Mesendoderm (in vitro differentiated cells): Measurements from ENCODE around the gene RER1. TPM values are rescaled to one million over a fixed set of nuclear protein-coding genes. Genes with fewer than 3 reads are reported as not detected.

ENCODE experiments used
- DNase-seq: peaks from one replicate; pipeline ENCODE4 v3.0.0; 2013
- H2AK5ac ChIP-seq: 2 replicates; pipeline ENCODE4 v1.6.1; 2013; ENCODE audit warnings: low read length, inconsistent platforms
- H2BK120ac ChIP-seq: 2 replicates; pipeline ENCODE4 v1.6.1; 2013; ENCODE audit warnings: low read depth, mild to moderate bottlenecking, low read length, moderate library complexity, mixed read lengths
- H2BK15ac ChIP-seq: replicated peaks from 2 replicates; pipeline ENCODE4 v1.6.1; 2013; ENCODE audit warnings: low read depth, mild to moderate bottlenecking, moderate library complexity
- H2BK5ac ChIP-seq: 2 replicates; pipeline ENCODE4 v1.6.1; 2013; ENCODE audit warnings: low read length, inconsistent platforms
- H3K18ac ChIP-seq: 2 replicates; pipeline ENCODE4 v1.6.1; 2013; ENCODE audit warnings: mild to moderate bottlenecking, low read length, mixed read lengths
- H3K23ac ChIP-seq: one replicate; pipeline ENCODE4 v1.6.1; 2013; ENCODE audit warnings: low read length
- H3K27ac ChIP-seq: 2 replicates; pipeline ENCODE4 v1.5.1; 2013; ENCODE audit warnings: low read depth, mild to moderate bottlenecking, inconsistent platforms, low read length, moderate library complexity
- H3K27me3 ChIP-seq: 2 replicates; pipeline ENCODE4 v1.6.1; 2013; ENCODE audit warnings: low read length, control low read depth, mild to moderate bottlenecking, inconsistent platforms; ENCODE audit not compliant: insufficient read depth, poor library complexity
- H3K36me3 ChIP-seq: 2 replicates; pipeline ENCODE4 v1.6.1; 2013; ENCODE audit warnings: low read length, inconsistent platforms; ENCODE audit not compliant: control insufficient read depth, insufficient read depth
- H3K4ac ChIP-seq: one replicate; pipeline ENCODE4 v1.6.1; 2013; ENCODE audit warnings: low read depth, mild to moderate bottlenecking, low read length, moderate library complexity
- H3K4me1 ChIP-seq: 2 replicates; pipeline ENCODE4 v1.6.1; 2013; ENCODE audit warnings: low read depth, low read length, inconsistent platforms; ENCODE audit not compliant: control insufficient read depth
- H3K4me2 ChIP-seq: 2 replicates; pipeline ENCODE4 v1.6.1; 2013; ENCODE audit warnings: low read length
- H3K4me3 ChIP-seq: 2 replicates; pipeline ENCODE4 v1.5.1; 2013; ENCODE audit warnings: mild to moderate bottlenecking, low read length
- H3K56ac ChIP-seq: one replicate; pipeline ENCODE4 v1.6.1; 2013; ENCODE audit warnings: low read length
- H3K79me1 ChIP-seq: 2 replicates; pipeline ENCODE4 v1.6.1; 2013; ENCODE audit warnings: low read length, inconsistent platforms
- H3K79me2 ChIP-seq: 2 replicates; pipeline ENCODE4 v1.6.1; 2013; ENCODE audit warnings: mild to moderate bottlenecking, low read length; ENCODE audit not compliant: control insufficient read depth, insufficient read depth
- H3K9ac ChIP-seq: 2 replicates; pipeline ENCODE4 v1.6.1; 2013; ENCODE audit warnings: low read length, inconsistent platforms
- H4K5ac ChIP-seq: one replicate; pipeline ENCODE4 v1.6.1; 2013; ENCODE audit warnings: low read length
- H4K8ac ChIP-seq: one replicate; pipeline ENCODE4 v1.6.1; 2013; ENCODE audit warnings: low read depth, mild to moderate bottlenecking, control low read depth, low read length, moderate library complexity
- WGBS: extraction: QIAGEN DNeasy Blood & Tissue Kit; methylation state at CpG from one replicate; pipeline ENCODE4 v1.1.7; 2013; ENCODE audit warnings: low lambda C conversion rate, missing lambda C conversion rate; ENCODE audit not compliant: insufficient coverage; ENCODE audit errors: extremely low coverage; 5-methylcytosine and 5-hydroxymethylcytosine counted together
- polyA plus RNA-seq, 2 experiments: library from polyadenylated mRNA; stranded (reverse); fragments of 200-250 nt; gene quantifications; one replicate each; pipeline ENCODE4 v1.2.3, GENCODE V29; 2013

RER1 gene, protein sequence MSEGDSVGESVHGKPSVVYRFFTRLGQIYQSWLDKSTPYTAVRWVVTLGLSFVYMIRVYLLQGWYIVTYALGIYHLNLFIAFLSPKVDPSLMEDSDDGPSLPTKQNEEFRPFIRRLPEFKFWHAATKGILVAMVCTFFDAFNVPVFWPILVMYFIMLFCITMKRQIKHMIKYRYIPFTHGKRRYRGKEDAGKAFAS
- 78.4 TPM for polyA plus RNA-seq (2013, experiment 1 of 2)
- polyA plus RNA-seq (2013, experiment 2 of 2), result 82.3 TPM

DNA sequence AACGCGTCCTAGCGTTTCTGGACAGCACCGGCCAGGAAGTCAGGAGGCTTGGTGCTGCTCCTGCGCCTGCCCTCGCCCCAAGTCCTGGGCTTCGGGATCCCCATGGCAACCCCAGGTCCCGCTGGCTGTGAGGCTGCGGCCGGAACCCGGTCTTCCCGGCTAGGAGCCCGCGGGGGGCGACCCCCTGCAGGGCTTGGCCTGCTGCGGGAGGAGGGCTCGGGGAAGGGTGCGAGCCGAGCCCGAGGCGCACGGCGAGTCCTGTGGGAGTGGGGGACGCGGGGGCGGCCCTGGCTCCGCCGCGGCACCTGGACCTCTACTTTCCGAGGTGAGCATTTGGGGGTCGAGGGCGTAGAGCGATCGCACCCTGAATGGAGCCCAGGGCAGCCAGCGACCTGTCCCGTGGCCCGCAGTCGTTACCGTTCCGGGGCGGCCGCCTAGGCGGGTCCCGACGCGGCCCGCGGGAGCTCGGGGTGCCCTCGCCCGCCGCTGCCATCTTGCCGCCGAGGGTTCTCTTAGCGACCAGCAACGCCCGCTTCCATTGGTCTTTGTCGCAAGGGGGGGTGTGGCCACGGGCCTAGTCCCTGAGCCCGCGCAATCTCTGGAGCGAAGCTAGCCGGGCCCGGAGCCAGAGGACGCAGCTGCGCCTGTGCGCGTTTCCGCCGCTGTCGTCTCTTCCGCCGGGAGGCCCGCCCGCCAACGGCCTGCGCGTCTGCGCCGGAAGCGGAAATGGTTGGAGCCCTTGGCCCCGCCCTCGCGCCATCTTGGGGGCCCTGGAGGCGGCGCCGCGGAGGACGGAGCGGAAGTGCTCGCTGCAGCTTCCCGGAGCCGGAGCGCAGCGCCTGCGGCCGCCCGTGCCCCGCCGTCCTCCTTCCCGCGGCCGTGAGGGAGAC is at the start of gene RER1, which contains the start of gene MORN1:
TSS of gene RER1 (plus strand) at position 801 of the 890 bp plus-strand sequence. CDS start 3,950 bp downstream, outside the sequence.
TSS of gene MORN1 (minus strand) at position 514 of the 890 bp plus-strand sequence. CDS start at position 493, 21 bp downstream.
- Histone ChIP-seq H3K27me3 (no peaks in the 10 kb centered on the region), H2BK120ac (peak within 1 kb of the TSS; percentile 17), H3K56ac (peak within 1 kb of the TSS; percentile 97), H4K8ac (no peak within 1 kb of the TSS), H3K79me1 (peaks cover 38% of the 10 kb centered on the region), H3K4me2 (peak within 1 kb of the TSS; percentile 59), H3K27ac (peak within 1 kb of the TSS; percentile 58), H3K18ac (peak within 1 kb of the TSS; percentile 34), H3K9ac (peak within 1 kb of the TSS; percentile 94), H4K5ac (no peak within 1 kb of the TSS), H3K79me2 (peaks cover 28% of the 10 kb centered on the region), H2AK5ac (peak within 1 kb of the TSS; percentile 50), H3K4me3 (peak within 1 kb of the TSS; percentile 94), H3K4me1 (no peaks in the 10 kb centered on the region), H2BK15ac (no peak within 1 kb of the TSS), H3K23ac (no peak within 1 kb of the TSS), H3K4ac (peak within 1 kb of the TSS; percentile 89), H2BK5ac (no peak within 1 kb of the TSS), H3K36me3 (peaks cover 9% of the 10 kb centered on the region)
- no CpG with 5 or more reads among the region's 103 CpGs for WGBS
- DNase-seq, result peak; percentile 99

DNA sequence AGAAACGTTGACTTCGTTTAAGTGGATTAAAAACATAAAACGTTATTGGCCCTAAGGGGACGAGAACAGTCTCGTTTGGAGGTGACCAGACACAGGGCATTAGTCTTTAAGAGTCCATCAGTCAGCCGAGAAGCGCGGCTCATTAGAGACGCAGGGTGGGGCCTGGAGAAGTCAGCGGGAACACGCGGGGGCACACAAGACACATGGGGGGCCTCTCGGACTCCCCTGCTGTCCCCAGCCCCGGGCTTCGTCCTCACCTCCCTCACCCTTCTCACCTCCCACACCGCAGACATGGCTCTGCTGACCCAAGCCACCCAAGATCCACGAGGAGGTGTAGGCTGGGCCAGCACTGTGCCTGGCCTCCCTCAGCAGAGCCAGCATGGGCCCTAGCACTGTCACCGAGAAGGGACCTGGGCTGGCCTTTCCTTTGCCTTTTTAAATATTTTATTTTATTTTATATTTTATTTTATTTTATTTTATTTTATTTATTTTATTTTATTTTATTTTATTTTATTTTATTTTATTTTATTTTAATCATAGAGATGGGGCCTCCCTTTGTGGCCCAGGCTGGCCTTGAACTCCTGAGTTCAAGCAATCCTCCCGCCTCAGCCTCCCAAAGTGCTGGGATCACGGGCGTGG is 49.1 kb upstream of the RER1 start:
- Histone ChIP-seq H3K4me2 (no peak overlapping the region), H3K4ac (no peak overlapping the region), H2AK5ac (no peak overlapping the region), H3K4me1 (no peaks in the 10 kb centered on the region), H3K9ac (no peak overlapping the region), H2BK120ac (no peak overlapping the region), H3K79me2 (no peaks in the 10 kb centered on the region), H3K36me3 (no peaks in the 10 kb centered on the region), H4K8ac (no peak overlapping the region), H3K4me3 (no peak overlapping the region), H3K23ac (no peak overlapping the region), H3K18ac (no peak overlapping the region), H3K79me1 (no peaks in the 10 kb centered on the region), H4K5ac (no peak overlapping the region), H2BK5ac (no peak overlapping the region), H2BK15ac (no peak overlapping the region), H3K27ac (no peak overlapping the region), H3K56ac (no peak overlapping the region), H3K27me3 (no peaks in the 10 kb centered on the region)
- WGBS, result no CpG with 5 or more reads among the region's 21 CpGs
- DNase-seq, result no peak

- H3K56ac ChIP-seq, result no peak overlapping the region
- H2BK15ac ChIP-seq, result no peak overlapping the region
- no peaks in the 10 kb centered on the region for H3K79me2 ChIP-seq
- no peak overlapping the region for H4K8ac ChIP-seq
- H2BK5ac ChIP-seq, result no peak overlapping the region
- H3K79me1 ChIP-seq, result no peaks in the 10 kb centered on the region
- no peak overlapping the region for H3K4me3 ChIP-seq
- no peak for DNase-seq
- no peak overlapping the region for H3K9ac ChIP-seq
- H4K5ac ChIP-seq, result no peak overlapping the region
- no peak overlapping the region for H3K23ac ChIP-seq
- H3K4me1 ChIP-seq, result no peaks in the 10 kb centered on the region
- H3K27ac ChIP-seq, result no peak overlapping the region
- no peak overlapping the region for H2AK5ac ChIP-seq
- H3K27me3 ChIP-seq, result no peaks in the 10 kb centered on the region
- no peaks in the 10 kb centered on the region for H3K36me3 ChIP-seq
- H3K4ac ChIP-seq, result no peak overlapping the region
- no CpG with 5 or more reads among the region's 39 CpGs for WGBS
- H3K18ac ChIP-seq, result no peak overlapping the region
- H2BK120ac ChIP-seq, result no peak overlapping the region
- H3K4me2 ChIP-seq, result no peak overlapping the region
These were observed 48.4 kb upstream of the RER1 start for GRCh38 chr1:2343023-2343935.

GRCh38 chr1:2344121-2344681 is 47.4 kb upstream of the RER1 start:
- no peaks in the 10 kb centered on the region for H3K27me3 ChIP-seq
- no peak overlapping the region for H3K4me3 ChIP-seq
- H3K4me2 ChIP-seq, result no peak overlapping the region
- no CpG with 5 or more reads among the region's 24 CpGs for WGBS
- no peaks in the 10 kb centered on the region for H3K4me1 ChIP-seq
- H4K8ac ChIP-seq, result no peak overlapping the region
- H2AK5ac ChIP-seq, result no peak overlapping the region
- no peak overlapping the region for H2BK15ac ChIP-seq
- H3K56ac ChIP-seq, result no peak overlapping the region
- no peaks in the 10 kb centered on the region for H3K36me3 ChIP-seq
- no peak overlapping the region for H2BK120ac ChIP-seq
- H3K79me1 ChIP-seq, result no peaks in the 10 kb centered on the region
- H3K4ac ChIP-seq, result no peak overlapping the region
- no peak overlapping the region for H2BK5ac ChIP-seq
- H3K27ac ChIP-seq, result no peak overlapping the region
- H3K23ac ChIP-seq, result no peak overlapping the region
- no peak overlapping the region for H3K9ac ChIP-seq
- no peak overlapping the region for H3K18ac ChIP-seq
- no peak for DNase-seq
- H4K5ac ChIP-seq, result no peak overlapping the region
- H3K79me2 ChIP-seq, result no peaks in the 10 kb centered on the region

DNA sequence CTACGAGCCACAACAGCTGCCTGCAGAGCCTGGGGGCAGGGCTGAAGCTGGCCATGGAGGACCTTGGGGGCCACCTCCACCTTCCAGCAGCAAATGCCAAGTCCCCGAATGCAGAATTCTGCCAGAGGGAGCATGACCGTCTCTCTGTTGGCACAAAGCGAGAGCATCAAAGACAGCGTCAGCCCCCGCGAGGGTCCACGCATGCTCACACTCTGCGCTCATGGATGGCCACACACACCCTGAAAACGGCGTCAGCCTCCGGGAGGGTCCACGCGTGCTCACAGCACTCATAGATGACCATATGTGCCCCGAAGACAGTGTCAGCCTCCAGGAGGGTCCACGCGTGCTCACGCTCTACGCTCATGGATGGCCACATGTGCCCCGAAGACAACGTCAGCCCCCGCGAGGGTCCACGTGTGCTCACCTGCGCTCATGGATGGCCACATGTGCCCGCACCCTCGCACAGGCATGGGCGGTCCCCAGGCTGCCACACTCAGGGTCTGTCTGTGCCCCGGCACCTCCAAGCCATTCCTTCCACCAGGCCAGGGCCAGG is 46.8 kb upstream of the RER1 start:
- no peak overlapping the region for H4K8ac ChIP-seq
- DNase-seq, result no peak
- H2BK5ac ChIP-seq, result no peak overlapping the region
- WGBS, result no CpG with 5 or more reads among the region's 29 CpGs
- H3K4me1 ChIP-seq, result no peaks in the 10 kb centered on the region
- no peak overlapping the region for H3K18ac ChIP-seq
- H3K4me2 ChIP-seq, result no peak overlapping the region
- no peak overlapping the region for H3K23ac ChIP-seq
- no peak overlapping the region for H2AK5ac ChIP-seq
- H3K4me3 ChIP-seq, result no peak overlapping the region
- H2BK15ac ChIP-seq, result no peak overlapping the region
- no peak overlapping the region for H4K5ac ChIP-seq
- no peaks in the 10 kb centered on the region for H3K79me1 ChIP-seq
- no peaks in the 10 kb centered on the region for H3K27me3 ChIP-seq
- no peak overlapping the region for H2BK120ac ChIP-seq
- no peak overlapping the region for H3K27ac ChIP-seq
- H3K56ac ChIP-seq, result no peak overlapping the region
- H3K9ac ChIP-seq, result no peak overlapping the region
- no peak overlapping the region for H3K4ac ChIP-seq
- H3K79me2 ChIP-seq, result no peaks in the 10 kb centered on the region
- no peaks in the 10 kb centered on the region for H3K36me3 ChIP-seq
